Thyroid gland (tissue), 4 donors: Measurements from ENCODE around the gene CYP46A1.

Source experiments
- POLR2A ChIP-seq, 2 donors: fragments of 450-650 bp; IDR thresholded peaks; one replicate each; pipeline ENCODE4 v1.6.1; 2017; ENCODE audit warnings: antibody characterized with exemption in 2 of 2, mild to moderate bottlenecking in 2 of 2, moderate library complexity in 1 of 2
- TF ChIP-seq, protein P1 (sequence below), 6 experiments: fragments of 200-600 bp in 3 of 6; fragments of 450-650 bp in 3 of 6; sonication (generic) in 3 of 6; IDR thresholded peaks; one replicate each; pipeline ENCODE4 v1.5.1; 2016 to 2019; ENCODE audit warnings: antibody characterized with exemption in 6 of 6, mild to moderate bottlenecking in 2 of 6, inconsistent platforms in 1 of 6, moderate library complexity in 1 of 6

DNA sequence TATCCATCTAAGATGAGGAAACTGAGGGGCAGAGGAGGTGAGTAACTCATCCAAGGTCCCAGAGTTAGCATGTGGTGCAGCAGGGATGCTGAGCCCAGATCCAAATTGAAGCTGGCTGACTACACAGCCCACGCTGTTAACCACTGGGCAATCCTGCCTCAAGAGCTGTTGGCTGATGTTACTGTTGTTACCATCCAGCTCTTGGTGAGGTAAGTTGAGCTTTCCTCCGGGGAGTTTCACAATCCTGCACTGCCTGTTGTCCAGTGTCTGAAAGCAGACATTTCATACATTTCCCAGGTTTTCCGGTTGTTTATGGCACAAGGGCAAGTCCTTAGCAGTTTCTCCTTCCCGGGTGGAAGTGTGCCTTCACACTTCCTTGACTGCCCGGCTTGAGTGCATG, 14.5 kb downstream of the CYP46A1 start:
- TF ChIP-seq, protein P1, sequence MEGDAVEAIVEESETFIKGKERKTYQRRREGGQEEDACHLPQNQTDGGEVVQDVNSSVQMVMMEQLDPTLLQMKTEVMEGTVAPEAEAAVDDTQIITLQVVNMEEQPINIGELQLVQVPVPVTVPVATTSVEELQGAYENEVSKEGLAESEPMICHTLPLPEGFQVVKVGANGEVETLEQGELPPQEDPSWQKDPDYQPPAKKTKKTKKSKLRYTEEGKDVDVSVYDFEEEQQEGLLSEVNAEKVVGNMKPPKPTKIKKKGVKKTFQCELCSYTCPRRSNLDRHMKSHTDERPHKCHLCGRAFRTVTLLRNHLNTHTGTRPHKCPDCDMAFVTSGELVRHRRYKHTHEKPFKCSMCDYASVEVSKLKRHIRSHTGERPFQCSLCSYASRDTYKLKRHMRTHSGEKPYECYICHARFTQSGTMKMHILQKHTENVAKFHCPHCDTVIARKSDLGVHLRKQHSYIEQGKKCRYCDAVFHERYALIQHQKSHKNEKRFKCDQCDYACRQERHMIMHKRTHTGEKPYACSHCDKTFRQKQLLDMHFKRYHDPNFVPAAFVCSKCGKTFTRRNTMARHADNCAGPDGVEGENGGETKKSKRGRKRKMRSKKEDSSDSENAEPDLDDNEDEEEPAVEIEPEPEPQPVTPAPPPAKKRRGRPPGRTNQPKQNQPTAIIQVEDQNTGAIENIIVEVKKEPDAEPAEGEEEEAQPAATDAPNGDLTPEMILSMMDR (IDR thresholded peaks at IDR 0.05): no peak
- no peak for TF ChIP-seq POLR2A (IDR thresholded peaks at IDR 0.05)
